Adrenal gland (tissue), 12 donors: ENCODE data around the gene AKR1D1. TPM values are rescaled to one million over a fixed set of nuclear protein-coding genes. Genes with fewer than 3 reads are reported as not detected.

Experiments
- DNase-seq, 7 donors: peaks; one replicate each; pipeline ENCODE4 v3.0.0-alpha.2; 2019 to 2020
- H3K27ac ChIP-seq, 5 donors: fragments of 200-600 bp; sonication (generic) in 4 of 5; 1 replicate in 3 of 5; 2 replicates in 2 of 5; pipeline versions ENCODE4 v1.5.1 to v1.8.0; 2016 to 2020; ENCODE audit warnings: mild to moderate bottlenecking in 1 of 5
- H3K27me3 ChIP-seq: fragments of 200-600 bp; 2 replicates; pipeline ENCODE4 v1.8.0; 2021
- H3K36me3 ChIP-seq, 2 donors: fragments of 200-600 bp; replicated peaks in 1 of 2; 1 replicate in 1 of 2; 2 replicates in 1 of 2; pipeline versions ENCODE4 v1.5.1 to v1.8.0; 2018 to 2022
- H3K4me1 ChIP-seq, 2 donors: fragments of 200-600 bp; replicated peaks in 1 of 2; 1 replicate in 1 of 2; 2 replicates in 1 of 2; pipeline versions ENCODE4 v1.5.1 to v1.8.0; 2018 to 2021
- H3K4me3 ChIP-seq, 4 donors: fragments of 200-600 bp; sonication (generic) in 3 of 4; one replicate each; pipeline ENCODE4 v1.5.1; 2016 to 2018
- H3K9me3 ChIP-seq, 3 donors: fragments of 200-600 bp; sonication (generic) in 1 of 3; replicated peaks in 1 of 3; 1 replicate in 2 of 3; 2 replicates in 1 of 3; pipeline versions ENCODE4 v1.5.1 to v1.8.0; 2016 to 2021
- POLR2A ChIP-seq, 2 donors: fragments of 450-650 bp; IDR thresholded peaks; one replicate each; pipeline ENCODE4 v1.6.1; 2017; ENCODE audit warnings: antibody characterized with exemption in 2 of 2, mild to moderate bottlenecking in 2 of 2, moderate library complexity in 1 of 2
- WGBS, 4 donors: extraction: QIAGEN DNeasy Blood & Tissue Kit in 2 of 4; methylation state at CpG; one replicate each; pipeline versions ENCODE4 v1.1.5 to v1.1.7; 2013 to 2017; 5-methylcytosine and 5-hydroxymethylcytosine counted together
- intact Hi-C, 2 donors: fragments of 100-400 bp; cut with DNase I; formaldehyde crosslinking; loops; one replicate each; pipeline versions ENCODE4 v1.14.1 to v1.15.0; 2022 to 2023
- polyA plus RNA-seq, 3 donors: library from polyadenylated mRNA; stranded (reverse); fragments of 200-250 nt in 2 of 3; fragments of 350-450 nt in 1 of 3; fragmentation: Illumina TruSeq in 1 of 3; extraction: RNeasy Lipid Tissue Mini Kit (QIAGEN cat#74804) in 1 of 3; gene quantifications; one replicate each; pipeline ENCODE4 v1.2.3, GENCODE V29; 2013 to 2014
- total RNA-seq, 9 donors: library from RNA; depleted of rRNA in 4 of 9; stranded (reverse); fragments of >200 nt in 4 of 9; fragments of 120-200 nt in 1 of 9; fragmentation: NEBNext Ultra II Directional in 1 of 9; extraction: Animal tissue kit (Norgen Biotek cat#: 25700) in 1 of 9; gene quantifications; one replicate each; pipeline versions ENCODE4 v1.1.0 to v1.2.4, GENCODE V29; 2013 to 2023
- TF ChIP-seq, protein P1 (sequence below), 6 experiments: fragments of 450-650 bp in 4 of 6; fragments of 200-600 bp in 2 of 6; sonication (generic) in 1 of 6; IDR thresholded peaks; 1 replicate in 5 of 6; 2 replicates in 1 of 6; pipeline versions ENCODE4 v1.5.1 to v1.8.0; 2016 to 2021; ENCODE audit warnings: antibody characterized with exemption in 6 of 6, mild to moderate bottlenecking in 2 of 6, moderate library complexity in 1 of 6
- donor health status: healthy with polysubstance abuse.
- donor health status: Bipolar disorder and iron deficiency.
- donor health status: DM: yes; HTN: yes; CAD: no.
- donor health status: DM: no; HTN: no; CAD: no.
- donor health status: DM: no; HTN: no; CAD: no.
- donor health status: DM: yes; HTN: yes; CAD: no.

The AKR1D1 gene
- total and polyA plus RNA-seq, 12 donors: 0.17 to 0.31 (median 0.22) TPM; not detected in 8

DNA sequence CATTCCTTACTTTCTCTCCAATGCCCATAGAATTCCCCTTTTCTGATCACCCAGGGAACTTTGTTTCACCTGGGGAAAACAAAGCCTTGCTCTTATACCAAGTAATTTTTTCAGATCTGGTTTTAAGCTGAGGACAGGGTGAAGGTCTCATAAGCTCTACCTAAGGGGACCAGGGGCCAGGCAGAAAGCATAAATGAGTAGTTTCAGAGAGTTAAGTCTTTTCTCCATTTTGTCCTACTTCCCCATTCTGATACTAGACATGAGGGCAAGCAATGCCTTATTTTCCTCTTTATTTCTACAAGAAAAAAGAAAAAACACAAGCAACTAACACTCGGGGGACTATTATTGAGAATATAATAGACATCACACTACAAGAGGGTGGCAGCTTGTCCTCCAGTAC lies 2.9 kb downstream of the AKR1D1 start:
- Histone ChIP-seq H3K36me3 (no peaks in the 10 kb centered on the region), H3K27ac (no peak overlapping the region), H3K9me3 (no peaks in the 10 kb centered on the region), H3K27me3 (no peaks in the 10 kb centered on the region), H3K4me1 (no peaks in the 10 kb centered on the region), H3K4me3 (no peak overlapping the region)
- intact Hi-C loops: no loop called here
- DNase-seq: no peak
- no peak for TF ChIP-seq POLR2A (IDR thresholded peaks at IDR 0.05)
- TF ChIP-seq, protein P1, sequence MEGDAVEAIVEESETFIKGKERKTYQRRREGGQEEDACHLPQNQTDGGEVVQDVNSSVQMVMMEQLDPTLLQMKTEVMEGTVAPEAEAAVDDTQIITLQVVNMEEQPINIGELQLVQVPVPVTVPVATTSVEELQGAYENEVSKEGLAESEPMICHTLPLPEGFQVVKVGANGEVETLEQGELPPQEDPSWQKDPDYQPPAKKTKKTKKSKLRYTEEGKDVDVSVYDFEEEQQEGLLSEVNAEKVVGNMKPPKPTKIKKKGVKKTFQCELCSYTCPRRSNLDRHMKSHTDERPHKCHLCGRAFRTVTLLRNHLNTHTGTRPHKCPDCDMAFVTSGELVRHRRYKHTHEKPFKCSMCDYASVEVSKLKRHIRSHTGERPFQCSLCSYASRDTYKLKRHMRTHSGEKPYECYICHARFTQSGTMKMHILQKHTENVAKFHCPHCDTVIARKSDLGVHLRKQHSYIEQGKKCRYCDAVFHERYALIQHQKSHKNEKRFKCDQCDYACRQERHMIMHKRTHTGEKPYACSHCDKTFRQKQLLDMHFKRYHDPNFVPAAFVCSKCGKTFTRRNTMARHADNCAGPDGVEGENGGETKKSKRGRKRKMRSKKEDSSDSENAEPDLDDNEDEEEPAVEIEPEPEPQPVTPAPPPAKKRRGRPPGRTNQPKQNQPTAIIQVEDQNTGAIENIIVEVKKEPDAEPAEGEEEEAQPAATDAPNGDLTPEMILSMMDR (IDR thresholded peaks at IDR 0.05): no peak
- 82 to 100% (median 86%) methylated on average over 1 of the region's 1 CpG for WGBS, 4 donors

DNA sequence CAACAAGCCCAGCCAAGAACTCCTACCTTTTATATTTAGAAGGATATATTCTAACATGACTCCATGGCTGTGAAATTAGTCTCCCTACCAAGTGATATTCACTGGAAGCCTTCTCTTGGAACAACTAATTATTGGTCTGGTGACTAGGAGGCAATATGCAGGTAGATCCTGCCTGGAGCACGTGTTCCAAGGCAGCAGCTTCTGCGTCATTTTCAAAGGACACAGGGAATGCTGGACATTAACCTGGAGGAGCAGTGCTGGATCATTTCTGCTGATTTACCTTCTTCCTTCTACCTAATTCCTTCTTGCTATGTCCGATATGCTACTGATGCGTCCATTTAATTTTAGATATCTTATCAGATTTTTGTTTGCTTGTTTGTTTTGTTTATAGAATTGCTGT lies 5.6 kb downstream of the AKR1D1 start:
- TF ChIP-seq POLR2A (IDR thresholded peaks at IDR 0.05): no peak
- TF ChIP-seq, protein P1 (IDR thresholded peaks at IDR 0.05): no peak
- no peaks in the 10 kb centered on the region for H3K4me1 ChIP-seq
- no peak overlapping the region for H3K4me3 ChIP-seq
- 86 to 89% (median 89%) methylated on average over 4 of the region's 4 CpGs for WGBS, 4 donors
- H3K27me3 ChIP-seq: no peaks in the 10 kb centered on the region
- H3K36me3 ChIP-seq: no peaks in the 10 kb centered on the region
- intact Hi-C loops: no loop called here
- no peak overlapping the region for H3K27ac ChIP-seq
- DNase-seq: no peak
- no peaks in the 10 kb centered on the region for H3K9me3 ChIP-seq

DNA sequence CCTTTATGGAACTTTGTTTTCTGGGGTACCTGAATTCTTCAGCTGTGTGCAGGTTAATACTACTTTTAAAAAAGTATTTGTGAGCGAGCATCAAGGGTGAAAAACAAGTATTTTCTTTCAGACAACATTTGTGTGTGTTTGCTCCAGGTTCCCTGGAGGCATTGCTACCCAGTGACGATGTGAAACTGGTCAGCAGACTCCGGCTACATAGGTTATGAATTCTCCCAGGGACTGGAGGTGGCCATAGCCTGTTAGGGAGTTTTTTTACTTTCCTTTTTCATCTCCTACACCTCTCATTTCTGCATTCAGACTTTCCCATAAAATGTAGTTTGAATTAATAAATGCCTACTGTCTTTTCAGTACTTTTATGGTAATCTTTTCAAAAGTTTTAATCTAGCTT lies 7.6 kb downstream of the AKR1D1 start:
- TF ChIP-seq, protein P1 (IDR thresholded peaks at IDR 0.05): no peak
- TF ChIP-seq POLR2A (IDR thresholded peaks at IDR 0.05): no peak
- H3K4me3 ChIP-seq: no peak overlapping the region
- WGBS, 4 donors: 57 to 90% (median 61%) methylated on average over 3 of the region's 3 CpGs
- intact Hi-C loops: no loop called here
- H3K27me3 ChIP-seq: no peaks in the 10 kb centered on the region
- no peaks in the 10 kb centered on the region for H3K36me3 ChIP-seq
- DNase-seq: no peak
- no peak overlapping the region for H3K27ac ChIP-seq
- H3K4me1 ChIP-seq: no peaks in the 10 kb centered on the region
- H3K9me3 ChIP-seq: no peaks in the 10 kb centered on the region

DNA sequence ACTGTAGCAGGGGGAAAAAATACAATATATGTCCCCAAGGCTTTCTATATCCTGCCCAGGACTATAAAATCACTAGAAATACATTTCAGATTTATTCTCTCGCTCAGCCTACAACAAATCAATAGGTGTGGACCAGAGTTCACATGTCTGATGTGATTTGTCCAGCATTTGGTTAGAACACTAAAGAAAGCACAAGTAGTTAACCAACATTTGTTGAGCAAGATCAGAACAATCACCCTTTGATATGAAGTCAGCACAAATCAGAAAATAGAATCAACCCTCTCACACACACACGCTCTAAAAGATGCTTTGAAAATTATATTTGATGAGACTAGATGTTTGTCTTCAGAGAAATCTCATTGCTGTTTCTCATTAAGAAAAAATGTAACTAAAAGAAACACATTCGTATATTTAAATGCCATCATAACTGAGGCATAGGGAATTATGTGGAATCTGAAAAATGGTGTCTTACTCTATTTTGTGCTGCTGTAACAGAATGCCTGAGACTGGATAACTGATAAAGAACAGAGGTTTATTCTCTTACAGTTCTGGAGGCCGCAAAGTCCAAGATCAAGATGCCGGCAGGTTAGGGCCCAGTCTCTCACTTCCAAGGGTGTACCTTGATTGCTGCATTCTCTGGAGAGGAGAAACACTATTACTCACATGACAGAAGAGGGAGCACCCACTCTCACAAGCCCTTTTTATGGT lies 10.5 kb downstream of the AKR1D1 start:
- Histone ChIP-seq H3K27me3 (no peaks in the 10 kb centered on the region), H3K27ac (no peak overlapping the region), H3K9me3 (no peaks in the 10 kb centered on the region), H3K4me3 (no peak overlapping the region), H3K36me3 (no peaks in the 10 kb centered on the region), H3K4me1 (no peaks in the 10 kb centered on the region)
- DNase-seq: no peak
- no peak for TF ChIP-seq POLR2A (IDR thresholded peaks at IDR 0.05)
- TF ChIP-seq, protein P1 (IDR thresholded peaks at IDR 0.05): no peak
- 89 to 96% (median 92%) methylated on average over 5 of the region's 5 CpGs for WGBS, 4 donors
- intact Hi-C loops: no loop called here
